Uterus (tissue), 2 donors: Measurements from ENCODE around the gene TACR1.

Experiments used
- CTCF ChIP-seq, 4 experiments: fragments of 200-600 bp in 2 of 4; fragments of 450-650 bp in 2 of 4; sonication (generic) in 2 of 4; IDR thresholded peaks; one replicate each; pipeline ENCODE4 v1.5.1; 2016 to 2019; ENCODE audit warnings: antibody characterized with exemption in 4 of 4, mild to moderate bottlenecking in 2 of 4, moderate library complexity in 1 of 4
- POLR2A ChIP-seq, 2 donors: fragments of 450-650 bp; IDR thresholded peaks; one replicate each; pipeline ENCODE4 v1.6.1; 2016; ENCODE audit warnings: antibody characterized with exemption in 2 of 2, mild to moderate bottlenecking in 1 of 2, moderate library complexity in 1 of 2

GRCh38 chr2:75020476-75020875 lies 178.8 kb downstream of the TACR1 start:
- TF ChIP-seq CTCF (IDR thresholded peaks at IDR 0.05): no peak
- no peak for TF ChIP-seq POLR2A (IDR thresholded peaks at IDR 0.05)
